GM21717 (cell line): ENCODE data around the gene PTPRU.
"Not testable (repeated sequence)": the region's sequence is repeated elsewhere in the genome, so short reads cannot be mapped to it uniquely, and the experiment has no call there.

Source experiments
- ATAC-seq: cut with Tn5 transposase; IDR thresholded peaks from one replicate; pipeline ENCODE4 v1.9.1; 2021; ENCODE audit warnings: mild to moderate bottlenecking, moderate library complexity; ENCODE audit not compliant: unreplicated experiment

Gene PTPRU

DNA sequence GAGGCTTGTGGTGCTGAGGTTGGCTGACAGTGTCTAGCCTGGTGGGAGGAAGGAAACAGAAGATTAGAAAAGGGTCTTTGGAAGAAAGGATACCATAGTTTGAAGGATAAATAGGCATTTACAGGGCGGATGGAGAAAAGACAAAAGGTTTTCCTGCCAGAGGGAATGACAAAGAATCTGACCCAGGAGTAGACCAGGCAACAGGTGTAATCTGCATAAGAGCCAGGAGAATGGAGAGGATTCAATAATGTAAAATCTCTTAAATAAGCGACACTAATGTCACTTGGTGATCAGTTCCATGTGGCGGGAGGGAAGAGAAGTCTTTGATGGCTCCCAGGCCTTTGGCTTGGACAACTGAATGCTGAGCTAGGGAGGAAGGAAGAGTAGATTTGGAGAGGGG, 15.0 kb upstream of the PTPRU start:
- ATAC-seq = no peak

DNA sequence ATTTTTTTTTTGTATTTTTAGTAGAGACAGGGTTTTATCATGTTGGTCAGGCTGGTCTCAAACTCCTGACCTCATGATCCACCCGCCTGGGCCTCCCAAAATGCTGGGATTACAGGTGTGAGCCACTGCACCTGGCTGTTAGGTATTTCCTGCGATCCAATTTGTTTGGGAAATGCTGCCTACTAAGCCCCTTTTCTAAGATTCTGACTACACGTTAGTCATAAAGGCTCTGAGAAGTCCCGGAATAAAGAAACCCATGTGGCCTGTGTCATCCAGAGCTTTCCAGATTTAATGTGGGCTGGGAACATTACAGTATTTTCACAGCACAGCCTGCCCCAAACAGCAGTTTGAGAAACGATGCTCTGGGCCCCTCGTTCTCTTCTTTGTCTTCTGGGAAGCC, 14.1 kb upstream of the PTPRU start:
- not testable (repeated sequence) for ATAC-seq

DNA sequence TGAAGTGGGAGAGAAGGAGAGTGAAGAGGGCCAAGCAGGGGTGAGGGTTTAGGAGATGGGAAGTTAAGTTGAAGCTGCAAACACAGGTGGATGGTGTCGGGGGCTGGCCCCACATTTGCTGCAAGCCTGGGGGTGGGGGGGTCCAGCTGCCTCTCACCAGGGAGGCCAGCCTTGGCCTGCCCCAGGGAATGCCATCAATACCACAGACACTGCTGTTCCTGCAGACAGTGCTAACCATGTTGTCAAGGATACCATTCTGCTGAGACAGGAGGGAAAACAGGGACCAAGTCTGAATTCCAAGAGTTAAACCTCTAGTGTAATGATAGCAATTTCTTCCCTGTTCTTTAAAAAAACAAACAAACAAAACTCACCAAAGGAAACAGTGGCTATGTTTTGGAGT, 13.6 kb upstream of the PTPRU start:
- ATAC-seq = no peak

DNA sequence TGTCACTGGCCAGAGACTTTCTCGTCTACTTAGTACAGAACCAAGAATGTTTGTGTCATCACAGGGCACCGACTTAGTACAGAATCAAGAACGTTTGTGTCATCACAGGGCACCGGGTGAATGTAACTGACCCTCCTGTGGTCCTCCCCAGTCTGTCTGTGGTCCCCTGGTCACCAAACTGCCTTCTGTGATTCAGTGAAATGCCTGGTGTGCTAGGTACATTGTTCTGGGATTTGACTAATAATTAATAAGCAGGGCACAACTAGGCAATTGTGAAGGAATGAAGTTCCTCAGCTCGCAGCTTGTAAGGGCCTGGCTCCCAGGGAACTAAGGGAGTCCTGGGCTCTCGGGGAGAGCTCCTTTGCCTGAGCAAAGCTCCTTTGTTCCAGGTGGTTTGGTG, 12.8 kb upstream of the PTPRU start:
- ATAC-seq = no peak

DNA sequence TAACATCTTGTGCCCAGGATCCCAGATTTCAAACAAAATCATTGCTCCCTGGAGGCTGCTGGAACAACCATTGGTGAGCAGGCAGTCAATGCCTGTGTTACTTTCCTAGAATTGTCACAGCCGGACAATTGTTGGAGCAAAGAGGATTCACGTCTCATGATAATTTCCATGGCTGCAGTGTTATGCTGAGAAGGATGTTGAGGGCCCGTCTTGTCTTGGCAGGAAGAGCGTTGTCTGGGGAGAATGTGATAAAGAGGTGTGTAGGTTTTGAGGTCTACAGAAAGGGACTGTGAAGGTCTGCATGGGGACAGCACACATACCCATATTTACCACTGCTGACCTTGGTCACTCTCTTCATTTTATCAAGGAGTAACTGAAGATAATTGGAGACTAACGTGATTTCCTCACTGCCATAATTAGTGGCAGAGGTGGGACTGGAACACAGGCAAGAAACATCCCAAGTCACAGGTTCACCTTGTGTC, 11.9 kb upstream of the PTPRU start:
- no peak for ATAC-seq

DNA sequence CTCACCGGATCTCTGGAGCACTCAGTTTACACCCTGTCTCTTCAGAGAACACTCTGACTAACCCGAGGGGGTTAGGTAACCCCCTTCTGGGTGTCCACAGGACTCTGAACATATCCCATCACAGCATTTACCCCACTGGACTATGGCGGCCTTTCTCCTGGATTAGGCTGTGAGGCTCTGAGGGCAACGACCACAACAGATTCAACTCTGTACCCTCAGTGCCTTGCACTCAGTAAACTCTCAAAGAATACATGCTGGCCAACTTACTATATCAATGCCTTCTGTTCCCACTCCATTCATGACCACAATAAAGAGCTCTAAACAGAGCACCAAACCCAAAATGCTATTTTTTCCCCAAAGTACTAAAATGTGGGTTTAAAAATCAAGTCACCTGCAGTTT, 11.0 kb upstream of the PTPRU start:
- no peak for ATAC-seq

- no peak for ATAC-seq
Observed at GRCh38 chr1:29227511-29227910, 8.8 kb upstream of the PTPRU start.

GRCh38 chr1:29230204-29230552, 6.1 kb upstream of the PTPRU start:
- ATAC-seq = no peak

GRCh38 chr1:29230553-29231378, 5.6 kb upstream of the PTPRU start, which contains the start of gene MECR:
TSS of gene MECR (minus strand) at chr1:29230934. CDS start at chr1:29230906, 28 bp downstream.
- ATAC-seq = peak; percentile 85

- no peak for ATAC-seq
Observed at GRCh38 chr1:29232387-29232786, 3.9 kb upstream of the PTPRU start.

DNA sequence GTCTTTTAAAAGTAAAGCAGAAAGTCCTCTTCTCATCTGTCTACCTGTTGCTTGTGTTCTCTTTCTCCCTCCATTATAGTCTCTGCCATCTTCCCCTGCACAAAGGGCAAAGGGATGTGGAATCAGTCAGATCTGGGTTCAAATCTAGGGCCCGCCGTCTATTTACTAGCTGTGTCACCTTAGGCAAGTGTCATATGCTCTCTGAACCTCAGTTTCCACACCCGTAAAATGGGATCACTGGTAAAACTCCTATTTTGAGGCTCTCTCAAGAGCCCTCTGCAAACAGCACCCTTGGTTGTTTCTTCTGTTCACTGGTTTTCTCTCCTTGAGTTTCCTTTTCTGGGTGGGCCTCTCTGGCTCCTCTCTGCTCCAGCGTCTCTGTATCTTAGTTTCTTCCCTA, 2.6 kb upstream of the PTPRU start:
- ATAC-seq = no peak

- ATAC-seq = no peak
Observed at GRCh38 chr1:29234471-29234870, 1.9 kb upstream of the PTPRU start.

DNA sequence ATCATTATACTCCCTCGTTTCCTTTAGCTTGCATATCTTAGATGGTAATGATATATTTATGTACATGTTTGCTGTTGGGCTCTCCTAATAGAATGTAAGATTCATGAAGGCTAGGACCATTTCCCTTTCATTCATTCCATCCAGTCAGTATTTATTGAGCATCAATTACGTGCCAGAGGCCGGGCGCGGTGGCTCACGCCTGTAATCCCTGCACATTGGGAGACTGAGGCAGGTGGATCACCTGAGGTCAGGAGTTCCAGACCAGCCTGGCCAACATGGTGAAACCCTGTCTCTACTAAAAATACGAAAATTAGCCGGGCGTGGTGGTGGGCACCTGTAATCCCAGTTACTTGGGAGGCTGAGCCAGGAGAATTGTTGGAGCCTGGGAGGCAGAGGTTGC, 1.4 kb upstream of the PTPRU start:
- ATAC-seq = not testable (repeated sequence)

- no peak for ATAC-seq
Observed at GRCh38 chr1:29236712-29237128, 398 bp downstream of the PTPRU start.

DNA sequence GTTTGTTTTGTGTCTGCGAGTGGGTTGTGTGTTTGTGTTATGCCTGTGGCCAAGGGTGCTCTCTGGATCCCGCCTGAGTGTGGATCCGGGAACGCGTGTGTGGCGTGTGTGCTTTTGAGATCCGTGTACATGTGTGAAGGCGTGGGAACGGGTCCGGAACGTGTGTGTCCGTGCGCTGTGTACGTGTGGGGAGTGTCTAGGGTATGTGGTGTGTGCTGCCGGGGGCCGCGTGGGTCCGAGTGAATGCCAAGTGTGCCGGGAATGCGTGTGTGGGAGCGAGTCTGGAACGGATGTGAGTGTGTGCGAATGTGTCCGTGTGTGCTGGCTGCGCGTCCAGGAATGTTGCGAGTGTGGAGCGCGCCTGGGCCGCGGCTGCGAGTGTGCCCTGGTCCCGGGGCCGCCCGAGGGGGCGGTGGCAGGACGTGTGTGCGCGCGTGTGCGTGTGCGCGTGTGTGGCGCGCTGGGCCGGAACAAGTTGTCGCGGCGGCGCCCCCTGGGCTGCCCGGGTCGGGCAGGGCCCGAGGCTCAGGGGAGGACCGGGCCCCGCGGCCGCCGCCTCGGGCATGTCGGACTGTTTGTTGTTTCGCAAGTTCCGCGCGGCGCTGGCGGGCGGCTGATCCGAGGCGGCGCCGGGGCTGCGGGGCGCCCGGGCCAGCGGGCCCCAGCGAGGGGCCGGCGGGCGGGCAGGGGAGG, 953 bp downstream of the PTPRU start:
- no peak for ATAC-seq

GRCh38 chr1:29237852-29238619, 1.7 kb downstream of the PTPRU start:
- no peak for ATAC-seq

GRCh38 chr1:29238620-29239002, 2.3 kb downstream of the PTPRU start:
- ATAC-seq = no peak

DNA sequence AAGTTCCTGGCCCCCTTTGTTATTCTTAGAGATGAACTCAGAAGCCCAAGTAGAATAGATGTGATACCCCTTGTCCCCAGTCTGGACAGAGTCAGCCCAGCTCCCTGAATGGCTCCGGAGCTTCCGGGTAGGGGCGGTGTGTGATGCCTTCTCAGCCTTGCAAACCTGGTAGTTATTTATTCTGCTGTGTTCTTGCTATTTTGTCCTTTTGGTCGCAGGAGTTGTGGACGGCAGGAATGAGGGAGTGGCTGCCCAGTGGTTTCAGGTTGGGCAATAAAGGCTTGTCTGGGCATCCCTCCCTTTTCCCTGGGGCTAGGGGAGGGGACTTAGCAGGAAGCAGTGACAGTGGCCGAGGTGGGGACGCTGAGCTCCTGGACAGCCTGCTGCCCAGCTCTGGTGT, 2.8 kb downstream of the PTPRU start:
- ATAC-seq = no peak

GRCh38 chr1:29240400-29240837, 4.1 kb downstream of the PTPRU start:
- ATAC-seq = no peak

GRCh38 chr1:29240986-29241385, 4.7 kb downstream of the PTPRU start:
- ATAC-seq = no peak
